HG03469 (cell line): ENCODE data around the gene LIMS1.

Source experiments
- ATAC-seq: cut with Tn5 transposase; IDR thresholded peaks from one replicate; pipeline ENCODE4 v1.9.1; 2021; ENCODE audit warnings: mild to moderate bottlenecking, moderate library complexity, moderate number of reproducible peaks; ENCODE audit not compliant: unreplicated experiment

LIMS1 gene

GRCh38 chr2:108613261-108614042 is 79.2 kb downstream of the LIMS1 start:
- ATAC-seq: no peak

- ATAC-seq: no peak
Observed at GRCh38 chr2:108614043-108614545, 79.8 kb downstream of the LIMS1 start.

GRCh38 chr2:108614659-108615058 is 80.4 kb downstream of the LIMS1 start:
- ATAC-seq: no peak

GRCh38 chr2:108615480-108616090 is 81.3 kb downstream of the LIMS1 start:
- no peak for ATAC-seq

DNA sequence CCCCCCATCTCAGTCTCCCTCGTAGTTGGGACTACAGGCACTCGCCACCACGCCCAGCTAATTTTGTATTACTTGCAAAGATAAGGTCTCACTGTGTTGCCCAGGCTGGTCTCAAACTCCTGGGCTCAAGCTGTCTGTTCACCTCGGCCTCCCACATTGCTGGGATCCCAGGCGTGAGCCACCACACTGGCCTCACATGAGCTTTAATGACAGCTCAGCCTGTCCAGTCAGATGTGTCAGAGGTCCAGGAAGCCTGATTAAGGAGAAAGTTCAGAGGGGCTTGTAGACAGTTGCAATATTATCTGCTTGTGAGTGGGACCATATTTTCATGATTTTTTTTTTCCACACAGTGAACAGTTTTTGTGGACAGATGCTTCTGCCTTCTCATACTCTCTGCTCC is 82.0 kb downstream of the LIMS1 start:
- no peak for ATAC-seq

- no peak for ATAC-seq
Observed at GRCh38 chr2:108616751-108617161, 82.5 kb downstream of the LIMS1 start.

- ATAC-seq: no peak
Observed at GRCh38 chr2:108617617-108618016, 83.3 kb downstream of the LIMS1 start.

- ATAC-seq: no peak
Observed at GRCh38 chr2:108619925-108620620, 85.8 kb downstream of the LIMS1 start.

- no peak for ATAC-seq
Observed at GRCh38 chr2:108620656-108621055, 86.4 kb downstream of the LIMS1 start.

GRCh38 chr2:108621087-108621559 is 86.9 kb downstream of the LIMS1 start:
- peak; percentile 99 for ATAC-seq

- no peak for ATAC-seq
Observed at GRCh38 chr2:108621687-108622681, 87.7 kb downstream of the LIMS1 start.

DNA sequence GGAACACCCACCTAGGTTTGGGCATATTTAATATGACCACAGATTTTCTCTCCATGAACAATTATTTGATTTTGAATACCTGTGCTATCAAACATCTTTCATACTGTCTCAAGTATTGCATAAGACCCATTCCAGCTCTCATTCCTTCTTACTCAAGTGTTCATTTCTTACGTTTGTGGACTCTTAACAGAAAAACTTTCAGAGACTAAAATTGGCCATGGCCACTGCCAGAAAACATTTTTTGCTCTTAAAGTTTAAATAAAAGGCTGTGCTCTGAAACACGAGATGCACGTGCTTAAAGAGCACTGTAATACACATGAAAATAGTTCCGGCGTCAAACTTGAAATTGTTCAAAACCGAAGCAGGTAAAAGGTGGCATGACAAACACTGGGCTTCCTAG is 89.3 kb downstream of the LIMS1 start:
- no peak for ATAC-seq

DNA sequence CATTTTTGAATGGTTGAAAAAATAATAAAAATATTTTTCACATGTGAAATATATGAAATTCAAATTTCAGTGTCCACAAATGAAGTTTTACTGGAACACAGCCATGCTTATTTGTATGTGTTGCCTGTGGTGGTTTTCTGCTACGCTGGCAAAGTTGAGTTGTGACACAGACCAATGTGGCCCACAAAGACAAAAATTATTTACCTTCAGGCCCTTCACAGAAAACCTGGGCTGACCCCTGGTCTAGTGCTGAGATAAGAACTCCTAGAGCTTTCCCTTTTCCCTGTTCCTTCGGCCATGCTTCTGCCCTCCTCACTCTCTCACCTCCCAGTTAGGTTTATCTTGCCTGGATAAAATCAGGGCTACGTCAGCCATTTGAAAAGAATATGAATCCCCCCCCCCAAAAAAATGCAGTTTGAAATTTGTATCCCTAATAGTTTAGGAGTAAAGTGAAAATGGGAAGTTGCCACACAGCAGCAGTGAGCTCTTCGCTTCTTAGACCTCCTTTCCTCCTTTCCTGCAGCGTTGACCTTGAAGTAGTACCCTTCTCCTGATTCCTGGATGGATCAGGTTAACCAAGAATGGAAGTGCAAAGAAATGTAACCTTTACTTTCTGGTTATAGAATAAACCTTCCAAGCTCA is 91.0 kb downstream of the LIMS1 start:
- no peak for ATAC-seq

DNA sequence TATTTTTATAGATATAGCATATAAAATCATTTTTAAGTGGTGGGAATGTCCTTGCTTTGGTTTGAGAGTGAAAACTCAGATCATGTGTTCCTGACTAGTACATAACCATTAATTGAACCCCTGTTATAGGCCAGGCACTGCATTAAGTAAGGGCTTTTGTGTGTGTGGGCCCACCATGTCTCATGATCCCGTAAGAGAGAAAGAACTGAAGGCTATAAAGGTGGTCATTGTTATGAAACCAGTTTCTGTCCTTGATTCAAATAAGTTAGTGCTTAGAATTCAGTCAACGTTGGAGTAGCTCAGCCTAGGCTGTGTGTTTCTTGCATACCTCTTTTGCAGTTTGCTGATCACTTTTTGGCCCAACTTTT is 91.5 kb downstream of the LIMS1 start:
- no peak for ATAC-seq

DNA sequence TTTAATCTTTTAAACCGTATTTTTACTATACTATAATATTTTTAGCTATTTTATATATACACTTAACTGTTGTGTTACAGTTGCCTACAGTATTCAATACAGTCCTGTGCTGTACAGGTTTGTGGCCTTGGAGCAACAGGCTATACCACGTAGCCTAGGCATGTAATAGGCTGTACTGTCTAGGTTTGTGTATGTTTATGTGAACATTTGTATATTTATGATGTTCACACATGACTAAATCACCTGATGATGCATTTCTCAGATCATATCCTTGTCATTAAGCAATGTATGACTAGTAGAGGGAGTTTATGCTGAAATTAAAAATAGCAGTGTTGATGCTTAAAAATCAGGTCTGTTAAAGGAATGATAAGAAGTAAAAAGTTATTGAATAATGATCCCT is 92.7 kb downstream of the LIMS1 start:
- no peak for ATAC-seq

GRCh38 chr2:108627911-108628567 is 93.8 kb downstream of the LIMS1 start:
- ATAC-seq: no peak

DNA sequence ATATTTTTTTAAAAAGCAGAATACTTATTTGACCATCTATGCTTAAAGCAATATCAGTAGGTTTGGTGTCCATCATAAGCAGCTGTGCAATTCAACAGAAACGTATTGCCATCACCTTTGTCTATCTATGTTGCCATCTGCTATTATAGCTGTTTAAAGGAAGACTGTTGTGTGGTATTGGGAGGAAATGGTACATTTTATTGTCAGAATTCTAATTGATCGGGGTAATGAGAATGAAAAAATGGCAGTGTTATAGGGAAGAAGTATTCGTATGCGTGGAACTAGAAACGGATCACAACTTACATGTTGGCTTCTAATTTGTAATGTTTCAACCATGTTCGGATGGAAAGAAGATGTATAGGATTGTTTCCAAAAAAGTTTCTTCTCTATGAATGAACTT is 94.7 kb downstream of the LIMS1 start:
- no peak for ATAC-seq

DNA sequence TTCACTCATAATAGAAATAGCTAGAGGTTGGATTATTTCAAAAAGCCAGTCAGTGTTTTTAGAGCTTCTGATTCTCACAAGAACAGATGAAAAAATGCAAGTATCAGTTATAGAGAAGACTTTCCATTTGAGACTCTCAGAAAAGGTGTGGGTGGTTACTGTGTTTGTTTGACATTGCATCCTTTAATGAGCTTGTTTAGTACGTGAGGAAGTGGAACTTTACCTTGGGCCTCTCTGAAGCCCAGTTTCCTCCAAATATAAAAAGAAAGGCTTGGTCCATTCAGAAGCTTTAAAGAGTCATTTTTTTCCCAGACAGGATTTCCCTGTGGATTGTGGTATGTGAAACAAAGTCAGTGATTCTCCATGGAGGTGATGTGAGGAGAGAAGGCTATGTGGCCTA is 95.1 kb downstream of the LIMS1 start:
- peak; percentile 68 for ATAC-seq

DNA sequence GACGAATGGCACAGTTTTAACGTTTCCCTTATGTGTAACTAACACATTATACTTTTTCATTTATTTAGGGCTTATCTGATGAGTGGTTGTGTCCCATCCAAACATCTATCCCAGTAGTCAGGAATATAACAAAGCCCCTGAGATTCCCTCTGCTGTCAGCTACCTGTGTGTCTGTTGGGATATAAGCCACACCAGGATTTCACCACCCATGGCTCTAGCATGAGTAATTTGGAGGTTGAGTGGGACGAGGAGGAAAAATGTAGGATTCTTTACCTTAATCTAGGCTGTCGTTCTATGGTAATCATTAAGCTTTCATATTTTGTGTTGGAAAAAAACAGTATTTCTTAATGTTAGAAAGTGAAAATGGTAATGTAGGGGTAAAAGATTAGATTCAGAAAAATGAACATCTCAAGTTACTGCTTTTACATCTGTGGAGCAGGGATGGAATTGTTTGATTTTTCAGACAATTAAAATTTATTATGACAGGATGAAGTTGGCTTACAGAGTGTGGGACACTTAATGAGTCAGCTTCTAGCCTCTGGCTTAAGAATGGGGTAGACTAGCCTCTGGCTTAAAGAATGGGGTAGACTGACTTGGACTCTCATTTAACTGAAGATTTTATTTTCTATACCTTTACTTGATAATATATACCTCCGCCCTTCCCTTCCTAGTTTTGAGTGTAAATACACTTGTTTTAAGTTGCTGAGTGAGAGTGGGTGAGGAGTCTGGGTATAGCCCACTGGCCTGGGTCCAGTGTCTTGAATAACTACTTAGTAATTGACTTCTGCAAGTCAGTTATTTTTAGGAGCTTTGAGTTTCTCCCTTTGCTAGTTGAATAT is 96.5 kb downstream of the LIMS1 start:
- no peak for ATAC-seq
